Esophagus squamous epithelium (tissue), 5 donors: ENCODE measurements around the gene SLC25A47. TPM values are rescaled to one million over a fixed set of nuclear protein-coding genes. Genes with fewer than 3 reads are reported as not detected.
"Not testable (repeated sequence)": the region's sequence is repeated elsewhere in the genome, so short reads cannot be mapped to it uniquely, and the experiment has no call there.

Experiments used
- DNase-seq: peaks from one replicate; lab custom pipeline; 2025; lab: John Stamatoyannopoulos, UW
- H3K27ac ChIP-seq, 4 donors: fragments of 200-600 bp; sonication (generic); one replicate each; pipeline ENCODE4 v1.5.1; 2016 to 2019; ENCODE audit warnings: mild to moderate bottlenecking in 1 of 4
- H3K27me3 ChIP-seq, 4 donors: fragments of 200-600 bp; sonication (generic); 1 replicate in 3 of 4; 2 replicates in 1 of 4; pipeline versions ENCODE4 v1.5.1 to v1.6.0; 2017 to 2021; ENCODE audit warnings: antibody characterized with exemption in 1 of 4
- H3K36me3 ChIP-seq, 3 donors: fragments of 200-600 bp; sonication (generic); one replicate each; pipeline ENCODE4 v1.5.1; 2016 to 2019
- H3K4me1 ChIP-seq, 3 donors: fragments of 200-600 bp; sonication (generic); one replicate each; pipeline ENCODE4 v1.5.1; 2017 to 2019
- H3K4me3 ChIP-seq, 4 donors: fragments of 200-600 bp; sonication (generic); 1 replicate in 3 of 4; 2 replicates in 1 of 4; pipeline ENCODE4 v1.5.1; 2016 to 2019; ENCODE audit warnings: mild to moderate bottlenecking in 2 of 4, moderate library complexity in 1 of 4
- H3K9me3 ChIP-seq, 3 donors: fragments of 200-600 bp; sonication (generic); one replicate each; pipeline ENCODE4 v1.5.1; 2016 to 2019
- CTCF ChIP-seq, 6 experiments: fragments of 450-650 bp in 4 of 6; fragments of 200-600 bp in 2 of 6; sonication (generic) in 2 of 6; IDR thresholded peaks; one replicate each; pipeline ENCODE4 v1.5.1; 2016 to 2019; ENCODE audit warnings: antibody characterized with exemption in 6 of 6, mild to moderate bottlenecking in 4 of 6, moderate library complexity in 4 of 6
- POLR2A ChIP-seq, 4 donors: fragments of 450-650 bp; IDR thresholded peaks; one replicate each; pipeline ENCODE4 v1.6.1; 2017; ENCODE audit warnings: antibody characterized with exemption in 4 of 4, mild to moderate bottlenecking in 4 of 4, moderate library complexity in 3 of 4
- WGBS, 2 donors: methylation state at CpG; one replicate each; pipeline ENCODE4 v1.1.5; 2018; 5-methylcytosine and 5-hydroxymethylcytosine counted together
- intact Hi-C: fragments of 100-400 bp; cut with DNase I; formaldehyde crosslinking; loops from one replicate; pipeline ENCODE4 v1.15.0; 2022
- total RNA-seq, 4 donors: library from RNA; depleted of rRNA; stranded (reverse); fragments of >200 nt; gene quantifications; one replicate each; pipeline ENCODE4 v1.1.0, GENCODE V29; 2016
- donor health status: DM: yes; HTN: yes; CAD: no.

Gene SLC25A47
- total RNA-seq, 4 donors from 2014 or later = not detected

- H3K27ac ChIP-seq = peak overlapping the region; percentile 86 to 96 (median 92)
- no peaks in the 10 kb centered on the region for H3K27me3 ChIP-seq
- no peaks in the 10 kb centered on the region for H3K36me3 ChIP-seq
- H3K9me3 ChIP-seq = no peaks in the 10 kb centered on the region
- TF ChIP-seq POLR2A (IDR thresholded peaks at IDR 0.05) (no peak), CTCF (IDR thresholded peaks at IDR 0.05) (no peak)
- WGBS, 2 donors = 4 to 60% methylated on average over 1 to 21 of the region's 49 CpGs
- intact Hi-C loops = loop anchor here (10.0 kb wide), 1 partner anchor 68 kb away; the partner anchor contains the start of gene WDR25
- H3K4me1 ChIP-seq = peaks cover 27 to 75% (median 43%) of the 10 kb centered on the region in 3 donors
- H3K4me3 ChIP-seq = peak overlapping the region; percentile 79 to 99 (median 90)
- no peak for DNase-seq
These were observed 16.0 kb upstream of the SLC25A47 start for GRCh38 chr14:100306998-100307765.

GRCh38 chr14:100307766-100308426 lies 15.2 kb upstream of the SLC25A47 start:
- TF ChIP-seq CTCF (IDR thresholded peaks at IDR 0.05) = no peak
- TF ChIP-seq POLR2A (IDR thresholded peaks at IDR 0.05) = no peak
- peaks cover 26 to 75% (median 42%) of the 10 kb centered on the region in 3 donors for H3K4me1 ChIP-seq
- H3K9me3 ChIP-seq = no peaks in the 10 kb centered on the region
- intact Hi-C loops = loop anchor here (10.0 kb wide), 1 partner anchor 67 kb away; the partner anchor contains the start of gene WDR25
- peak overlapping the region in 3 of 4 donors; percentile 79 to 99 (median 96) for H3K4me3 ChIP-seq
- no peak for DNase-seq
- no peaks in the 10 kb centered on the region for H3K27me3 ChIP-seq
- H3K36me3 ChIP-seq = no peaks in the 10 kb centered on the region
- WGBS, 2 donors = 89 to 100% methylated on average over 1 to 4 of the region's 5 CpGs
- peak overlapping the region in 3 of 4 donors; percentile 28 to 96 (median 86) for H3K27ac ChIP-seq

GRCh38 chr14:100308427-100308792 lies 14.7 kb upstream of the SLC25A47 start:
- H3K4me1 ChIP-seq = peaks cover 21 to 75% (median 37%) of the 10 kb centered on the region in 3 donors
- 77 to 82% methylated on average over 5 to 6 of the region's 6 CpGs for WGBS, 2 donors
- H3K4me3 ChIP-seq, H3K36me3 ChIP-seq, H3K9me3 ChIP-seq, DNase-seq, H3K27me3 ChIP-seq: not testable (repeated sequence)
- peak overlapping the region in 1 of 4 donors; percentile 96 for H3K27ac ChIP-seq
- intact Hi-C loops = loop anchor here (10.0 kb wide), 1 partner anchor 66 kb away; the partner anchor contains the start of gene WDR25

GRCh38 chr14:100309028-100309737 lies 14.0 kb upstream of the SLC25A47 start:
- no peaks in the 10 kb centered on the region for H3K27me3 ChIP-seq
- TF ChIP-seq CTCF (IDR thresholded peaks at IDR 0.05) (no peak), POLR2A (IDR thresholded peaks at IDR 0.05) (no peak)
- DNase-seq = no peak
- peaks cover 21 to 75% (median 36%) of the 10 kb centered on the region in 3 donors for H3K4me1 ChIP-seq
- peak overlapping the region in 3 of 4 donors; percentile 13 to 55 (median 50) for H3K27ac ChIP-seq
- 80 to 81% methylated on average over 4 to 6 of the region's 8 CpGs for WGBS, 2 donors
- intact Hi-C loops = loop anchor here (10.0 kb wide), 1 partner anchor 66 kb away; the partner anchor contains the start of gene WDR25
- no peak overlapping the region for H3K4me3 ChIP-seq
- no peaks in the 10 kb centered on the region for H3K36me3 ChIP-seq
- no peaks in the 10 kb centered on the region for H3K9me3 ChIP-seq

GRCh38 chr14:100312110-100312876 lies 10.8 kb upstream of the SLC25A47 start:
- WGBS, 2 donors = 42 to 46% methylated on average over 12 to 16 of the region's 18 CpGs
- H3K36me3 ChIP-seq, DNase-seq, H3K27me3 ChIP-seq, intact Hi-C loops, H3K27ac ChIP-seq, H3K9me3 ChIP-seq, H3K4me3 ChIP-seq: not testable (repeated sequence)
- H3K4me1 ChIP-seq = peaks cover 21 to 62% (median 23%) of the 10 kb centered on the region in 3 donors
